Liver (tissue), 2 donors: ENCODE data around the gene DSCAML1.

Experiments used
- CTCF ChIP-seq: fragments of 150-350 bp; IDR thresholded peaks from 2 replicates; pipeline ENCODE4 v1.5.1; 2017; ENCODE audit warnings: improper control_type of control experiment, low read depth, low read length; ENCODE audit not compliant: missing input control
- YY1 ChIP-seq: IDR thresholded peaks from 2 replicates; pipeline ENCODE4 v1.6.1; 2016; ENCODE audit warnings: antibody characterized with exemption, mild to moderate bottlenecking
- donor health status: healthy.

- no peak for TF ChIP-seq CTCF
- TF ChIP-seq YY1 = no peak
These were observed 162.8 kb downstream of the DSCAML1 start for GRCh38 chr11:117633976-117634755.
